ENCODE measurements around the gene ZFAND3. TPM values are rescaled to one million over a fixed set of nuclear protein-coding genes. Genes with fewer than 3 reads are reported as not detected.

The ZFAND3 gene
- total RNA-seq, 1 donor from 2014 or later, result 84.4 TPM

DNA sequence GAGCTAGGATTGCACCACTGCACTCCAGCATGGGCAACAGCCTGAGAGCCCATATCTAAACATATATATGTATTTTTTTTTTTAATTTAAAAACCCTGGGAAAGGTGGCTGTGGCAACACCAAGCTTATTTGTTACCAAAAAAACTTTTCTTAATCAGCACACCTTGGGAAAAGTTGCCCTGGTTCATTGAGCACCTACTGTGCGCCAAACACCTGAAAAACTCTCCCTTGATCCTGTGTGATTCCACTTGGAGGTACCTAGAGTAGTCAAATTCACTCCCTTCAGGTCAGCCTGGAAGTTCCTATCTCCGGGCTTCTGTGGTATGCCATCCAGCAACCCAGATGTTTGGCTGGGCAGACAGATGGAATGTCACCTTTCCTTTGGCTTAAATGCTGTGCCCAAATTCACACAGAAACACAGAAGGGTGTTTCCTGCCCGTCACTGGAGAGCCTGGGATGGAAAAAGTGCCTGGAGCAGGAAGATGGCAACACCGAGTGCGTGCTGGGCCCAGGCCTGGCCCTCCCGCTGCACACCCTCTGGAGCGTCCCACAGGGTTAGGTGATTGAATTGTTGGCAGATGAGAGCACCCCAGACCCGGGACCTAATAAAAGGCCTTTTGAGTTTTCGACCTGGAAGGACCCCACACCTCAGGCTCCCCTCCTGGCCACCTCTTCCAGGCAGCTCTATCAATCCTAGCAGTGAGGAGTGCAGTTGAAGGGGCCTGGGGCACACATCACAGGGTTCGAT, 337.5 kb downstream of the ZFAND3 start:
- Mint-ChIP-seq H3K27me3 (ENCODE audit: unreplicated experiment) (no peaks in the 10 kb centered on the region), H3K4me3 (ENCODE audit: unreplicated experiment) (no peak overlapping the region), H3K4me1 (ENCODE audit: unreplicated experiment) (peaks cover 17% of the 10 kb centered on the region), H3K36me3 (ENCODE audit: unreplicated experiment) (peaks cover 38% of the 10 kb centered on the region), H3K9me3 (ENCODE audit: unreplicated experiment) (no peaks in the 10 kb centered on the region), H3K27ac (ENCODE audit: unreplicated experiment) (no peak overlapping the region)
- no peak for DNase-seq (ENCODE audit: extremely low spot score, unreplicated experiment)
- TF ChIP-seq, protein P1, sequence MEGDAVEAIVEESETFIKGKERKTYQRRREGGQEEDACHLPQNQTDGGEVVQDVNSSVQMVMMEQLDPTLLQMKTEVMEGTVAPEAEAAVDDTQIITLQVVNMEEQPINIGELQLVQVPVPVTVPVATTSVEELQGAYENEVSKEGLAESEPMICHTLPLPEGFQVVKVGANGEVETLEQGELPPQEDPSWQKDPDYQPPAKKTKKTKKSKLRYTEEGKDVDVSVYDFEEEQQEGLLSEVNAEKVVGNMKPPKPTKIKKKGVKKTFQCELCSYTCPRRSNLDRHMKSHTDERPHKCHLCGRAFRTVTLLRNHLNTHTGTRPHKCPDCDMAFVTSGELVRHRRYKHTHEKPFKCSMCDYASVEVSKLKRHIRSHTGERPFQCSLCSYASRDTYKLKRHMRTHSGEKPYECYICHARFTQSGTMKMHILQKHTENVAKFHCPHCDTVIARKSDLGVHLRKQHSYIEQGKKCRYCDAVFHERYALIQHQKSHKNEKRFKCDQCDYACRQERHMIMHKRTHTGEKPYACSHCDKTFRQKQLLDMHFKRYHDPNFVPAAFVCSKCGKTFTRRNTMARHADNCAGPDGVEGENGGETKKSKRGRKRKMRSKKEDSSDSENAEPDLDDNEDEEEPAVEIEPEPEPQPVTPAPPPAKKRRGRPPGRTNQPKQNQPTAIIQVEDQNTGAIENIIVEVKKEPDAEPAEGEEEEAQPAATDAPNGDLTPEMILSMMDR (IDR thresholded peaks at IDR 0.05), result no peak

DNA sequence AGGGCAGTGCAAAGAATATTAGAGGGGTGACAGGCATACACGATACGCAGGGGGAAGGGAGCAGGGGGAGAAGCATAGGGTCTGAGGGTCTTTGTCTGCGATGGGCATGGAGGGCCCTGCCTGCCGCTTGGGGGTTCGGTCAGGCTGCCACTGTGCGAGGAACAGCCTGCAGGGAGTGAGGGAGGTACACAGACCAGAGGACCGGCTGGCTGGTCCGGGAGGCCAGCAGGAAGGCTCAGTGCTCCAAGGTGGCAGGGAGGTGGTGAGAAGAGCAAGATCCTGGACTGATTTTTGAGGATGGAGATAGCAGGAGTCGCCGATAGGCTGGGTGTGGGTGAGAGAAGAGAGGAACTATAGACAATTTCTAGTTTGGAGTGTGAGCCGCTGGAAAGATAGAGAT, 338.4 kb downstream of the ZFAND3 start:
- H3K36me3 Mint-ChIP-seq (ENCODE audit: unreplicated experiment), result peaks cover 29% of the 10 kb centered on the region
- H3K27me3 Mint-ChIP-seq (ENCODE audit: unreplicated experiment), result no peaks in the 10 kb centered on the region
- H3K9me3 Mint-ChIP-seq (ENCODE audit: unreplicated experiment), result no peaks in the 10 kb centered on the region
- H3K27ac Mint-ChIP-seq (ENCODE audit: unreplicated experiment), result no peak overlapping the region
- TF ChIP-seq, protein P1 (IDR thresholded peaks at IDR 0.05), result no peak
- H3K4me1 Mint-ChIP-seq (ENCODE audit: unreplicated experiment), result peaks cover 17% of the 10 kb centered on the region
- no peak for DNase-seq (ENCODE audit: extremely low spot score, unreplicated experiment)
- no peak overlapping the region for H3K4me3 Mint-ChIP-seq (ENCODE audit: unreplicated experiment)

DNA sequence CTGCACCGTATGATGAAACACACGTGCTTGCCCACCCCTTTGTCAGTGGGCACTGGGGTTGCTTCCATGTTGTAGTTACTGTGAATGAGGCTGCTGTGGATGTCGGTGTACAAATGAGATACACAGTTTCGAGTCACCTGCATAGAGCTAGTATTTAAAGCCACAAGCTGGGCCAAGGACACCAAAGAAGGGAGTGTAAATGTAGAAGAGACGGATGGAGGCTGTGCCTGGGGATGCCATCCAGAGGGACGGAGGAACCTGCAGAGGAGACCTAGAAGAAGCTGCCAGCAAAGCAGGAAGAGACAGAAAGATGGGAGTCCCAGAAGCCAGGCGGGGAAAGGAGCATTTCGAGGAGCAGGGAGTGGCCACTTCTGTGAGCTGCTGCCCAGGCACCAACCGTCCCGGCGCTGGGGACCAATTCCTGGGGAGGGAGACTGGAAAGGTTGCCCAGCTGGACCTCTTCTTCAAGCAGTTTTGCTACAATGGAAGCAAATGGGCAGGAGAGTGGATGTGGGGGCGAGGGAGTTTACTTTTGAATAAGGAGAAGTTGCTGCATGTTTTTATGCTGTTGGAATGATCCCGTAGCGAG, 339.3 kb downstream of the ZFAND3 start:
- no peak overlapping the region for H3K27ac Mint-ChIP-seq (ENCODE audit: unreplicated experiment)
- no peak overlapping the region for H3K4me3 Mint-ChIP-seq (ENCODE audit: unreplicated experiment)
- H3K9me3 Mint-ChIP-seq (ENCODE audit: unreplicated experiment), result no peaks in the 10 kb centered on the region
- no peak for DNase-seq (ENCODE audit: extremely low spot score, unreplicated experiment)
- H3K27me3 Mint-ChIP-seq (ENCODE audit: unreplicated experiment), result no peaks in the 10 kb centered on the region
- peaks cover 26% of the 10 kb centered on the region for H3K36me3 Mint-ChIP-seq (ENCODE audit: unreplicated experiment)
- H3K4me1 Mint-ChIP-seq (ENCODE audit: unreplicated experiment), result peaks cover 17% of the 10 kb centered on the region
- TF ChIP-seq, protein P1 (IDR thresholded peaks at IDR 0.05), result no peak

- Mint-ChIP-seq H3K4me1 (ENCODE audit: unreplicated experiment) (peaks cover 15% of the 10 kb centered on the region), H3K9me3 (ENCODE audit: unreplicated experiment) (no peaks in the 10 kb centered on the region), H3K36me3 (ENCODE audit: unreplicated experiment) (peaks cover 26% of the 10 kb centered on the region), H3K27ac (ENCODE audit: unreplicated experiment) (no peak overlapping the region), H3K27me3 (ENCODE audit: unreplicated experiment) (no peaks in the 10 kb centered on the region), H3K4me3 (ENCODE audit: unreplicated experiment) (no peak overlapping the region)
- TF ChIP-seq, protein P1 (IDR thresholded peaks at IDR 0.05), result no peak
- no peak for DNase-seq (ENCODE audit: extremely low spot score, unreplicated experiment)
Measured at GRCh38 chr6:38159596-38159995, 340.1 kb downstream of the ZFAND3 start.

- no peaks in the 10 kb centered on the region for H3K27me3 Mint-ChIP-seq (ENCODE audit: unreplicated experiment)
- H3K4me1 Mint-ChIP-seq (ENCODE audit: unreplicated experiment), result peaks cover 7% of the 10 kb centered on the region
- TF ChIP-seq, protein P1 (IDR thresholded peaks at IDR 0.05), result no peak
- H3K9me3 Mint-ChIP-seq (ENCODE audit: unreplicated experiment), result no peaks in the 10 kb centered on the region
- peaks cover 22% of the 10 kb centered on the region for H3K36me3 Mint-ChIP-seq (ENCODE audit: unreplicated experiment)
- no peak for DNase-seq (ENCODE audit: extremely low spot score, unreplicated experiment)
- no peak overlapping the region for H3K27ac Mint-ChIP-seq (ENCODE audit: unreplicated experiment)
- no peak overlapping the region for H3K4me3 Mint-ChIP-seq (ENCODE audit: unreplicated experiment)
Measured at GRCh38 chr6:38160831-38161230, 341.3 kb downstream of the ZFAND3 start.
